CD4-positive, alpha-beta T cell treated with Interleukin-6 for 4 hours (primary cell): ENCODE results near the gene EDNRA.

Source experiments
- DNase-seq: peaks from one replicate; pipeline ENCODE4 v3.0.0-alpha.2; 2020; ENCODE audit warnings: mixed read lengths

Gene EDNRA

DNA sequence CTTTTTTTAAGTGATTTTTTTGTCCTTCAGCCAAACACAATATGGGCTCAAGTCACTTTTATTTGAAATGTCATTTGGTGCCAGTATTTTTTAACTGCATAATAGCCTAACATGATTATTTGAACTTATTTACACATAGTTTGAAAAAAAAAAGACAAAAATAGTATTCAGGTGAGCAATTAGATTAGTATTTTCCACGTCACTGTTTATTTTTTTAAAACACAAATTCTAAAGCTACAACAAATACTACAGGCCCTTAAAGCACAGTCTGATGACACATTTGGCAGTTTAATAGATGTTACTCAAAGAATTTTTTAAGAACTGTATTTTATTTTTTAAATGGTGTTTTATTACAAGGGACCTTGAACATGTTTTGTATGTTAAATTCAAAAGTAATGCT lies 62.1 kb downstream of the EDNRA start:
- no peak for DNase-seq

DNA sequence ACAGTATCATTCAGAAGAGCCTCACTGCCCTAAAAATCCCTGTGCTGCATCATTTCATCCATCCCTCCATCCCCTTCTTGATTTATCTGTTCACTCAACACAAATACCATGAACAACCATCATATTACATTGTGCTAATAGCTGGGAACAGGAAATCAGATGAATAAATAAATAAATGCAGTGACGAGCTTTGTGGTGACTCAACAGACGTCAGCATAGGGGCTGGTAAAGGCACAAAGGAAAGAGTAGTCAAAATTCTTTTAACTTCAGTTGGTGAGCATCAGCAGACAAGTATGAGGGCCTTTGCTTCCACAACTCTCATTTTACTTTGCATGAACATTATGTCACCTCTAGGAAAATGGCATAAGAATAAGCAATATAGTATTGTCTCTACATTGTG lies 65.5 kb downstream of the EDNRA start:
- DNase-seq: no peak

DNA sequence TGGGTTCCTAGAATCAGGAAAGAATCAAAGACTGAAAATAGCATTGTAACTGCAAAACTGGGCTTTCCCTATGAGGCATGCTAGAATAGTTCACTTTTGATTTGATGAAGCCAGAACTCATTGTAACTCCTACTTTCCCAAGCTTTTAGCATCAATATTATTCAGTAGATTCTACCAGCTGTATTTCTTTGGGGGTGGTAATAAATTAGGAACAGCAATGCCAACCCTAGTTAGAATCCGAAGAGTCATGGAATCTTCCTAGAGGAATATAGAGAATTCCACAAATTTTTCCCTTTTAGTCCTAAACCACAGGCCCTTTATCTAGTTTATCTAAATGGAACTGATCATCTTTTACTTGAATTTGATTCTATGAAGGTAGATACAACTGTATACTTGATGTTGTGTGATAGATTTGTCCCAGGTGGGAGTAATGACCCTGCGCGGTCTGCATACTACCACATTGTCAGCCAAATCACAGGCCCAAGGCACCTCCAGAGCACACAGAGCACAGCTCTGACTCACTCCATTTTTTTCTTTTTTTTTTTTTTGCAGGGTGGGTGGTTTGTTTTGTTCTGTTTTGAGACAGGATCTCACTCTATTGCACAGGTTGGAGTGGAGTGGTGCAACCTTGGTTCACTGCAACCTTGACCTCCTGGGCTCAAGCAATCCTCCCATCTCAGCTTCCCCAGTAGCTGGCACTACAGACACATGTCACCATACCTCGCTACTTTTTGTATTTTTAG lies 66.6 kb downstream of the EDNRA start:
- no peak for DNase-seq

DNA sequence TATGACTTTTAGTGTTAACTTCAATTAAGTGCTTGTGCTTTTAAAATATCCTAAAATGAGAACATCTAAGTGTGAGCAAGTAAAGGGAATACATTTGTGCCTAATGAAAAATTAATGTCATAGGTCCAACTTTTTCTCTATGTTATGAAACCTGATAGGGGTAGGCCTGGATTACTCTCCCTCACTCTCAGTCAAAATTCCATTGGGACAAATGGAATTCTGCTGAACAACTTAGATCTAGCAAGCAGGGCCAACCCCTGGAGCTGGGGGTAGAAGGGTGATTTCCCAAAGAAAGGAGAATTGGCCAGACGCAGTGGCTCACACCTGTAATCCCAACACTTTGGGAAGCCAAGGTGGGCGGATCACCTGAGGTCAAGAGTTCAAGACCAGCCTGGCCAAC lies 67.4 kb downstream of the EDNRA start:
- DNase-seq: no peak

DNA sequence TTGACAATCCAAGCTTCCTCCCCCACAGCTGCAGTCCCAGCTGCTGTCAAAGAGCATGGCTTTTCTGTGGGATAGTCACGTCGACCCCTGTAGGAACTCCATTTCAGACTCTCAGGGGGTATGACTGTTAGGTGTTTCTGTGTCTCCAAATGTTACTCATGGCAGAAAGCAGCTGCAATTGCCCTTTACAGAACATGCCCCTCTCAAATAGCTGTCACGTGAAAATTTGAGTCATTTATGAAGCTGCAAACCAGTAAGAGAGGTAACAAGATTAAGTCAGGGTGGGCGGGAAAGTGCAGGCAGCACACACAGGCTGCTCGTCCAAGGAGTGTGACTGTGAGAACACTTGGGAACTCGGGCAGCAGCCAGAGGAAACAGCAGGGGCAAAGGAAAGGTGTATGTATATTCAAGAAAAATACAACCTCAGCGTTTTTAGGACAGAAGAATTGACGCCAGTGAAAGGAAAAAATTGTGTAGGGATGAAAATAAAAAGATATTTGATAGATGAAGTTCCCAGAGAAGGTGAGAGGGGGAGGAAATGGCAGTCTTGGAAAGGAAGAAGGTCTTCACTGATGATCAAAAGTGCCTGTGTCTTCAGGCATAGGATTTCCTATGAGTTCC lies 69.8 kb downstream of the EDNRA start:
- no peak for DNase-seq

DNA sequence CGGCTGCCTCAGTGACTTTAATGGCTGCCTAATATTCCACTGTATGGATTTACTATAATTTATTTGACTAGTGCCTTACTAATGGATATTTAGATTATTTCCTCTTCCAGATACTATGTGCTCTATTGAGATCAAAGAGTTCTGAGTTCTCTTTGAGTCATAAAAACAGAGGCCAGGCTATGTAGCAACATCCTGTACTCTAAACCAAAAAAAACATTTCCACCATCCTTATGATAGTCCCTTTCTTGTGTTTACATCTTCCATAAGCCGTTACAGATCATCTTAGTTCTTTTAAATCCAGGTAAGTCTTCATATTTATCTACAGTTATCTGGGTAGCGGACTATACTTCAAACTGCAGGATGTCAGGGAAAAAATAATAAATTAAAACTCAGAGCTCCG lies 79.7 kb downstream of the EDNRA start:
- DNase-seq: no peak

DNA sequence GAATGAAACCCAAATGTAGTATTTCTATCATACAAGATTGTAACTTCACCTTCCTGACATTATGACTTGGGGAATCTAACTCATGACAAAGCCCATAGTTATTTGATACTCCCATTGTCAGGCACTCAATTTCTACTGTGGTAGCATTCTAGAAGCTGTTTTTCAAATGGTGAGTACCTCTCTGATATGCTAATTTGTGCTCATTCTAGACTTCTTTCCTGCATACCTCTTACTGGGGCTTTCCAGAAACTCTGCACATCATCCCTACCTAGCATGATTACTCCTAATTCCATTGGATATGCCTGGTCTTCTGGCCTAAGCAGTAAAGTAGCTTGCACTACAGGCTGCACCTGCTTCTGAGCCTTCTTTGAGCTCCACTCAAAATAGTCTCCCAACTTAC lies 85.9 kb downstream of the EDNRA start:
- no peak for DNase-seq

DNA sequence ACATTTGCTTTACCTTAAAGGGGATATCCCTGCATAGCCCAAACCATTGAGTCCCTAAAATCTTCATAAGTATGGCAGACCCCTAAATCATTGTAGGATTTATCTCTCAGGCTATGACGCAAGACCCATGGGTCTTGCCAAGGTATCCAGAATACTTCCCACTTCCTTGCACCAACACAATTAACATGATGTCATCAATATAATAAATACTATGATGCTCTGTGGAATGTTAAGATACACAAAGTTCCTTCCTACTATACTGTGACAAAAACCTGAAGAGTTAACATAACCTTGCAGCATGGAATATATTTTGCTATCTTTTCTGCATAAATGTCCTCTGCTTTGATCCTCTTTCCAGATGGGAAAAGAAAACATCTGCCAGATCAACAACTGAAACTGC lies 86.4 kb downstream of the EDNRA start:
- DNase-seq: no peak

DNA sequence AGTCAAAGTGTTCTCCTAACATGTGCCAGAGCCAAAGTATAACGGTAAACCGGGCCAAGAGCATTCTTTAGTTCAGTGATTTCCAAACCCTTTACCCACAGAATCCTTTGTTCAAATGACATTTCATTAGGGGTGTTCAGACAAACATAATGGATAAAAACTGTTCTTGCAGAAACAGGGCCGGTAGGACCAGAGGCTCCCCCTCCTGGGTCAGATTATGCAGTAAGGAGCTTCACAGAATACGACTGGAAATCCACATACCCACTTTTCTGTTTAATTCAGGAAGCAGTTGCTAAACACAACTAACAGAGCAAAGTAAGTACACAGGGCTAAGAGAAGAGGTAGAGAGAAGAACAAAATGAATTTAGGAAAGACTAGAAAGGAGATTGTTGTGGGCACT lies 89.7 kb downstream of the EDNRA start:
- no peak for DNase-seq

DNA sequence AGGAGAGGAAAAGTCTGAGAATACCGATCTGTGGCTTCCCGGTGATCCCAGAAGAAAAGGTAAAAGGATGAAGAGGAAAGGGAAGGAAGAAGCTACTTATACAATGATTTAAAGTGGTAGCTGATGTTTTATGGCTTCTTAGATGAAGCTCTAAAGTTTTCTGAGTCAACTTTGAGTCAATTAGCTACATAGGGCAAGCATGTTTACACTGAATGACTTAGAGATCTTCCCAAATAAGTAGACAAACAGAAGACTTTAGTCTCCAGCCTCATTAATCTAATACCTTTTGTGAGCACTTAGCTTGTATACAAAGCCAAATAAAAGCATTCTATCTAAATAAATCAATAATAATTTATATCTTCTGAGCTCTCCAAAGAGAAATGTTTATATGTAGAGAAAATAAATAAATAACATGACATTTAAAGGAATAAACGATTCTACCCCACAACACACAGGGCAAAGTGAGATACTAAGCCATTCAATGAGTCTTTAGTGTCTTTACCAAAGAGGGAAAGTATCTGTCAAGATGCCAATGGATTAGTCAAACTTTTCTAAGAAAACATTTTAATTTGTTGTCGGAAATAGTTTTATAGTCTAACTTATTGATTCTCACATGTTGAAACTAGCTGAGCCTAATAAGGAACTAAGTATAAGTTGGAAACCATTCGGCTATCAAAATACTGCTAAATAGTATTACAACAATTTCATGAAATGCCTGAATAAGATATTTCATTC lies 90.3 kb downstream of the EDNRA start:
- DNase-seq: no peak

DNA sequence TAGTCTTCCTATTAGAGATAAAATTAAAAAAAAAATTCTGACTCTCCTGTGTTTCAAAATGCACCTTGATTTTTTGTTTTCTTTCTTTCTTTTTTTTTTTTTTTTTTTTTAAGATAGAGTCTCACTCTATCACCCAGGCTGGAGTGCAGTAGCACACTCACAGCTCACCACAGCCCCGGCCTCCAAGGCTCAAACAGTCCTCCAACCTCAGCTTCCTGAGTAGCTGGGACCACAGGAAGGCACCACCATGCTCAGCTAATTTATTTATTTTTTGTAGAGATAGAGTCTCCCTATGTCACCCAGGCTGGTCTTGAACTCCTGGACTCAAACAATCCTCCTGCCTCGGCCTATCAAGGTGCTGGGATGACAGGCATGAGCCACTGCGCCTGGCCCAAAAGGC lies 95.2 kb downstream of the EDNRA start:
- no peak for DNase-seq

DNA sequence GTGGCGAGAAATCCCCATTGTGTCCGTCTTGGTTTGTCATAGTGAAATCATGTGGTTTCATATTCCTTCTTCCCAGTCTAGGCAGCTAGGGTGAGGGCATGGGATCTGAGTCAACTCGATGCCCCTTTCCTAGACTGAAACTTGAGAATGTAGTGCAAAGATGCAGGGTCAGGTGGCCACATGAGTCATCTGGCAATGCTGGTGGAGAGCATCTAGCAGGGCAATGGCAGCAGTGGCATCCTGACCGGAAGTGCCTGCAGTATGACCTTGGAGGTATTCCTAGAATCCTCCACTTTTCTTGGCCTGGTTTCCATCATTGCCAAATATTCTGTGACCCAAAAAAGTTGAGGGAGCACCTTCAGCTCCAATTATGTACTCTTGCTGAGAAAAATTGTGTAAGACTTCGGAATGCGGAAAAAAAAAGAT lies 97.2 kb downstream of the EDNRA start:
- DNase-seq: no peak

DNA sequence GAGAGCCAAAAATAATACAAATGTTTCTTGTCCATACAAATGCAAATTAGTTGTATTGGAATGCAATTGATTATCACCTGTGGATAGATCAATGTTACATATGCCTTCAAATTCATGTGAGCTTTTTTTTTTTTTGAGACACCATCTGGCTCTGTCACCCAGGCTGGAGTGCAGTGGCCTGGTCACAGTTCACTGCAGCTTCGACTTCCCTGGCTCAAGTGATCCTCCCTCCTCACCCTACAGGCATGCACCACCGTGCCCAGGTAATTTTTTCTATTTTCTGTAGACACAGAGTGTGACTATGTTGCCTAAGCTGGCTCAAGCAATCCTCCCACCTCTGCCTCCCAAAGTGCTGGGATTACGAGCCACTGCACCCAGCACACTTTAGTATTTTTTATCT lies 97.7 kb downstream of the EDNRA start:
- DNase-seq: no peak

DNA sequence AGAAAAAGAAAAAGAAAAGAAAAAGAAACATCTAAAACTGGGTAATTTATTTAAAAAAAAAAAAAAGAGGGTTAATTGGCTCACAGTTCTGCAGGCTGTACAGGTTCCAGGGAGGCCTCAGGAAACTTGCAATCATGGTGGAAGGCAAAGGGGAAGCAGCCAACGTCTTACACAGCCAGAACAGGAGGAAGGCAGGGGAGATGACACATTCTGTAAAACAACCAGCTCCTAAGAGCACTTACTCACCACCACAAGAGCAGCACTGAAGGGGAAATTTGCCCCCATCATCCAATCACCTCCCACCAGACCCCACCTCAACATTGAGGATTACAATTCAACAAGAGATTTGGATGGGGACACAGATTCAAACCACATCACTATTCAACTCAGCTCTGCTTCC lies 99.5 kb downstream of the EDNRA start:
- no peak for DNase-seq

DNA sequence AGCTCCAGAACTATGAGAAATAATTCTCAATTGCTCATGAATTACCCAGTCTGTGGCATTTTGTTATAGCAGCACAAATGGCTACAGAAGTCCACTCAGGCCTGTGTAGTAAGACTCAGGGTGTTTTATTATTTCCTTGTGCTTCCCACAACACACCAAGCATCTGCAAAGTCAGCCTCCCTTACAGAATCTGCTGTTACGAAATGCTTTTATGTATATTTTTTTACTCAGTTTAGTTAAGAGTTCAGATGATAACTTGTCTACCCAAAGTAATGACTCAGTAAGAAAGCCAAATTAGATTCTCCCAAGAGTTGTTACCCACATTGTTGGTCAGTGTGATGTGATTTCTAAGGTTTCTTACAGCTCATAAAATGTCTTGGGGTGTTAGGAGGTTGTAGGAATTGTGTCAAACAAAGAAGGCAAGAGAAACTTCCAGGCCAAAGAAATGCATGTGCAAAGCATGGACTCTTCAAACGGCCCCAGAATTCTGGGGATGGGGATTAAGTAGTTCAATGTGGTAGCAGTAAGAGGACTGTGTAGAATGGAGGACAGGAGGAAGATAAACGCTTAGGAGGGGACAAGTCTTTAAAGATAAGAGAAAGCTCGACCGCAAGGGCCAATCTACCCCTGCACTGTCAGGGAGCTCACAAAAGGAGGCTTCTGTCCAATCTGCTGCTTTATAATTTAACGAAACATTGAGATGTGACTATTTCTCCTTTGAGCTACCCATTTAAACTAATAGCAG lies 100.9 kb downstream of the EDNRA start:
- no peak for DNase-seq

DNA sequence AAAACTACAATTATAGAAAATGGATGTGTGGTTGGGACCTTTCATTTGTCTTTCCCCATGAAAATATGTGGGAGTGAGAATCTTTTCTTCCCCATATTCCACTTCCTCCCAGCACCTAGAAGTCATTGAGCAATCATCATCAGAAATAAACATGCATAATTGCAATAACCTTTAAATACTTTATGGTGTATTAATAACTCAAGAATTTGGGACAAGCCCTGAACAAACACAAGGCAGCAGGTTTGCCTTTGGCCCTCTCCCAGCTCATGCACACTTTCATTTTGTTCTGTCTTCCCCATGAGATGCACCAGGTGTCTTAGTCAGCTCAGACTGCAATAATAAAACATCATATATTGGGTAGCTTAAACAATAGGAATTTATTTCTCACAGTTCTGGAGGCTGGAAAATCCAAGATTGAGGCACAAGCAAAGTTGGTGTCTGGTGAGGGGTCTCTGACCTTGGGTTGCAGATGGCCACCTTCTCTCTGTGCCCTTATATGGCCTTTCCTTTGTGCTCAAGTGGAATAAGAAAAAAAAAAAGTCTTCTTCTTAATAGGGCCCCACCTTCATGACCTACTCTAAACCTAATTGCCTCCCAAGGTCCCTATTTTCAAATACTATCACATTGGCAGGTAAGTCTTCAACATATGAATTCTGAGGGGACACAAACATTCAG lies 101.6 kb downstream of the EDNRA start:
- no peak for DNase-seq

DNA sequence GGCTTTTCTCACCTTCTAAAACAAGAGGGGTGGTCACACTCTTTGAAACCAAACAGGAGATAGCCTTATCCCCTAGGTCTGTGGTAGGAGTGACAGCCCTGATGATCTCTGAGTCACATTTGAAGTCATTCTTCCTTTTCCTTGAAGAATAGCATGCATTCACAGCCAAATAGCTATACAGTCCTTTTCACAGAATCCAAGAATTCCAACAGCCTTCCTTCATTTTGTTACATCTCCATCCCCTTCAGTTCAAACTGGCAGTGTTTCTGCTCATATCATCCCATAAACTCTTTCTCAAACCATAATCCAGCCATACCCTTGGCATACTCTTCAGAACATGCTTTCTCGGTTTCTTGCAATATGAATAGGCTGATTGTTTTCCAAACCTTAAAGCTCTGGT lies 103.0 kb downstream of the EDNRA start:
- DNase-seq: no peak

DNA sequence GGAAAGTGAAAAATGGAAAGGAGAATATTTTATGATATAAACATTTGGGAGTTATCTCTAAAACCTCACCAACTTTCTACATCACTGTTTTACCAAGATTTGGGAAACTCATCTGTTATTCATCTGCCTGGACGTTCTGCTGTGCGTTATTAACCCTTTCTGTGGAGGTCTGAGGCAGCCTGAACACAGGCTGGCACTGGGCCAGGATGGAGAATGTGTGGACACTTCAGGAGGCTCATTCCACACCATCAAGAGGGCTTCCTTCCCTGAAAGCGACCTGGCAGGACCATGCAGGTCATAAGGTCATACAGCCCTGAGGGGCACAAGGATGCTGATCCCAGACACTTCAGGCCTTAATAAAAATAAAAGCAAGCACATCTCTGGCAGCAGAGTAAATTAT lies 105.1 kb downstream of the EDNRA start:
- no peak for DNase-seq

DNA sequence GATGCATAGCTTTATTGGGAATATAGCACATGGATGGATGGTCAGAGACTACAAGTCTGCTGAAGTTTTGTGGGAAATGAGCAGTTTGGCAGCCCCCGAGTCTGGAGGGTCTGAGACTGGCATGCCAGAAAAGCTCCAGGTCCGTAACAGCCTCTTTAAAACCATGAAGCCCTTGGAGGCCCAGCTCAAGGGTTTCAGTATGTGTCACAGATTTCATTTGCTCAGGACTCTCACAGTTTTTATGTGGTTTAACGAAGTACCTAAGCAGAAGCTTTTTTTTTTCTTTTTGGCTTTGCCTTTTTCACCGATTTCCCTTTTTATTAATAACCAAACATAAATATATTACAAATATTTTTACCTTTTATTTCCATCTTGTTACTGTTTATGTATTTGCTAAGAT lies 105.7 kb downstream of the EDNRA start:
- no peak for DNase-seq

DNA sequence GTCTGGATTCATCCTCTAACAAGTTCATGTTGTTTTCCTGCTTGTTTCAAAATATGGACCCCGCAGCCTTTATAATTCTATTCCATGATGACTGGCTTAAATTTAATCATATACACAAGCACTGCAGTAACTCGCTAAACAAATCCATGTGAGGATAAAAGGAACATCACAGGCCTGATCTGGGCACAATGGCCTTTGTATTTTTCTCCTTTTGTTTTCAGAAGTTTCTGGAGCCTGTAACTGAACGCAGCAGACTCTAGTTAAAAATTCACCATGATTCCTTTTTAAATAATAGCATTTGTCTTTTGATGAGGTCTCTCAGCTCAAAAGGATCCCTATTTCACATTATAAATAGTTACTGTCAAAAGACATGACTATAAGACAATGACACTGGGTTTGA lies 106.1 kb downstream of the EDNRA start:
- DNase-seq: no peak

DNA sequence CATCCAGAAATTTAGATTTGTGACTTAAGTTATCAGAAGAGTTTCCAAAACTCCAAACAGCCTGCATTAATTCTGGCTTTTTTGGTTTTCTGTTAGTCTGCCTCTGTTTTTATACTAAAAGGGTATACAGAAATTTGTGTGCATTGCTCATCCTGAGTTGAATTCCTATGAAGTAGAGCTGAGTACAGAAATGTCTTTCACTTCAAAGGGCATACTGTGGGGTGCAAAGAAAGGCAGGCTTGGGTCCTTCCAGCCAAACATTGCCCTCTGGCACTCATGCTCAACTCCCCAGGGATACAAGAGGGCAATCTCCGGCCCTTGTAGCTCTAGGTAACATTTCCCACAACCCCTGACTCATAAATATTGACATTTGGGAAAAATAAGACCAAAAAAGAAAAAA lies 108.7 kb downstream of the EDNRA start:
- no peak for DNase-seq

DNA sequence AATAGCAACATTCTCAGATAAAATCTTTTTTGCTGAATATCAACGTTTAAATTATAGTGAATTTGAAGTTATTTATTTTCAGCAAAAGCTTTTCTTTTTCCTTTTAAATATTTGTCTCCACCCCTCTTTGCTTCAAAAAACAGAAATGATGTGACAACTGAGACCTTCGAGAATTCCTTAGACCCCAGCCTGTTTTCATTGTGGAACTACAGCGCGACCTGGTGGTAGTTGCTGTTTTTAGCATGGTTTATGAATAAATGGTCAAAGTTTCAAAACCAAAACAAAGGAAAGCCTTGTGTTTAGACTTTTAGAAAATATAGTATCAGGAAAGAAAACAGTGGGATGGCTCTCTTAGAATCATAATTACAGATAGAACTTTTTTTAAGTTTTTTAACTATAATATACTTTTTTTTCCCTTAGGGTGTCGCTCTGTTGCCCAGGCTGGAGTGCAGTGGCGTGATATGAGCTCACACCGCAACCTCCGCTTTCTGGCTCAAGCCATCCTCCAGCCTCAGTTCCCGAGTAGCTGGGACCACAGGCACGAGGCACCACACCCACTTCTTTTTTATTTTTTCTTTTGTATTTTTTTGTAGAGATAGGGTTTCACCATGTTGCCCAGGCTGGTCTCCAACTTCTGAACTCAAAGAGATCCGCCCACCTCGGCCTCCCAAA lies 109.5 kb downstream of the EDNRA start:
- DNase-seq: peak; percentile 36
